HG02885 (cell line): ENCODE results near the gene ROBO2.

Source experiments
- ATAC-seq: cut with Tn5 transposase; IDR thresholded peaks from one replicate; pipeline ENCODE4 v1.9.1; 2021; ENCODE audit warnings: mild to moderate bottlenecking; ENCODE audit not compliant: unreplicated experiment, poor library complexity

The ROBO2 gene

GRCh38 chr3:77320514-77320913 is 280.6 kb downstream of the ROBO2 start:
- peak; percentile 55 for ATAC-seq

GRCh38 chr3:77321646-77322045 is 281.7 kb downstream of the ROBO2 start:
- ATAC-seq, result no peak

GRCh38 chr3:77323626-77324025 is 283.7 kb downstream of the ROBO2 start:
- no peak for ATAC-seq

GRCh38 chr3:77324105-77324504 is 284.2 kb downstream of the ROBO2 start:
- no peak for ATAC-seq

GRCh38 chr3:77325280-77325679 is 285.4 kb downstream of the ROBO2 start:
- no peak for ATAC-seq

GRCh38 chr3:77325702-77326101 is 285.8 kb downstream of the ROBO2 start:
- ATAC-seq, result no peak

GRCh38 chr3:77326586-77326985 is 286.7 kb downstream of the ROBO2 start:
- ATAC-seq, result no peak

GRCh38 chr3:77328690-77329089 is 288.8 kb downstream of the ROBO2 start:
- no peak for ATAC-seq

GRCh38 chr3:77329116-77329515 is 289.2 kb downstream of the ROBO2 start:
- ATAC-seq, result no peak

GRCh38 chr3:77338195-77338594 is 298.3 kb downstream of the ROBO2 start:
- ATAC-seq, result no peak

GRCh38 chr3:77342027-77342426 is 302.1 kb downstream of the ROBO2 start:
- ATAC-seq, result no peak

GRCh38 chr3:77342688-77343087 is 302.8 kb downstream of the ROBO2 start:
- no peak for ATAC-seq

- no peak for ATAC-seq
Measured at GRCh38 chr3:77345009-77345408, 305.1 kb downstream of the ROBO2 start.

GRCh38 chr3:77348244-77348855 is 308.5 kb downstream of the ROBO2 start:
- ATAC-seq, result no peak

GRCh38 chr3:77354958-77355357 is 315.1 kb downstream of the ROBO2 start:
- ATAC-seq, result no peak

- ATAC-seq, result no peak
Measured at GRCh38 chr3:77362936-77363335, 323.0 kb downstream of the ROBO2 start.

- ATAC-seq, result no peak
Measured at GRCh38 chr3:77365152-77365551, 325.3 kb downstream of the ROBO2 start.

- ATAC-seq, result no peak
Measured at GRCh38 chr3:77370413-77370812, 330.5 kb downstream of the ROBO2 start.

GRCh38 chr3:77372018-77372417 is 332.1 kb downstream of the ROBO2 start:
- no peak for ATAC-seq

- no peak for ATAC-seq
Measured at GRCh38 chr3:77372634-77373346, 332.9 kb downstream of the ROBO2 start.

- no peak for ATAC-seq
Measured at GRCh38 chr3:77373619-77374018, 333.7 kb downstream of the ROBO2 start.

GRCh38 chr3:77376511-77376910 is 336.6 kb downstream of the ROBO2 start:
- no peak for ATAC-seq
